MCF 10A (cell line): ENCODE data around the gene FBLN1. TPM values are rescaled to one million over a fixed set of nuclear protein-coding genes. Genes with fewer than 3 reads are reported as not detected.

Experiments used
- BruUV-seq: library from RNA; stranded (reverse); fragments of 400-500 nt; replicated peaks from 2 replicates; lab custom pipeline; 2021; lab: Mats Ljungman, UMichigan
- CTCF ChIA-PET: fragments of 300-600 bp; sonication (Branson Sonifier 250); formaldehyde crosslinking; extraction: SDS; loops from one replicate; lab custom pipeline; 2021; ENCODE audit warnings: antibody characterized with exemption, inconsistent platforms; lab: Yijun Ruan, JAX
- POLR2A ChIA-PET: fragments of 300-600, 350-650 bp; sonication (Branson Sonifier 250); formaldehyde crosslinking; extraction: SDS; loops from one replicate; lab custom pipeline; 2020; ENCODE audit warnings: antibody characterized with exemption, inconsistent platforms; lab: Yijun Ruan, JAX
- DNase-seq: peaks from one replicate; pipeline ENCODE4 v3.0.0-alpha.2; 2018; ENCODE audit not compliant: unreplicated experiment
- H3K27ac Mint-ChIP-seq: one replicate; pipeline ENCODE4 v1.8.0; 2022; ENCODE audit warnings: mild to moderate bottlenecking, low read depth, mixed read lengths; ENCODE audit not compliant: unreplicated experiment
- H3K27me3 Mint-ChIP-seq: one replicate; pipeline ENCODE4 v1.8.0; 2022; ENCODE audit warnings: mixed read lengths; ENCODE audit not compliant: insufficient read depth, unreplicated experiment
- H3K36me3 Mint-ChIP-seq: one replicate; pipeline ENCODE4 v1.8.0; 2022; ENCODE audit warnings: mild to moderate bottlenecking, moderate library complexity, mixed read lengths; ENCODE audit not compliant: insufficient read depth, unreplicated experiment
- H3K4me1 Mint-ChIP-seq: one replicate; pipeline ENCODE4 v1.8.0; 2022; ENCODE audit warnings: mixed read lengths; ENCODE audit not compliant: insufficient read depth, unreplicated experiment
- H3K4me3 Mint-ChIP-seq: one replicate; pipeline ENCODE4 v1.8.0; 2022; ENCODE audit warnings: mild to moderate bottlenecking, moderate library complexity, mixed read lengths; ENCODE audit not compliant: unreplicated experiment
- H3K9me3 Mint-ChIP-seq: one replicate; pipeline ENCODE4 v1.8.0; 2022; ENCODE audit warnings: mixed read lengths; ENCODE audit not compliant: unreplicated experiment
- intact Hi-C: fragments of 100-400 bp; cut with micrococcal nuclease; formaldehyde crosslinking; loops from 2 replicates; pipeline ENCODE4 v1.14.1; 2022
- total RNA-seq: library from RNA; stranded (reverse); gene quantifications from 2 replicates; pipeline ENCODE4 v1.2.3, GENCODE V29; 2022
- TF ChIP-seq, protein P1 (sequence below): fragments of 200-600 bp; IDR thresholded peaks from one replicate; pipeline ENCODE4 v1.8.0; 2022; ENCODE audit warnings: antibody characterized with exemption, mild to moderate bottlenecking; ENCODE audit not compliant: unreplicated experiment

The FBLN1 gene
- total RNA-seq, 1 experiment from 2014 or later: 110 TPM

GRCh38 chr22:45516923-45517675 is 14.4 kb downstream of the FBLN1 start:
- peak; percentile 87 for DNase-seq
- Mint-ChIP-seq H3K36me3 (peaks cover 34% of the 10 kb centered on the region), H3K9me3 (no peaks in the 10 kb centered on the region), H3K4me1 (peaks cover 47% of the 10 kb centered on the region), H3K27me3 (no peaks in the 10 kb centered on the region), H3K4me3 (no peak overlapping the region), H3K27ac (peak overlapping the region; percentile 40)
- TF ChIP-seq, protein P1, sequence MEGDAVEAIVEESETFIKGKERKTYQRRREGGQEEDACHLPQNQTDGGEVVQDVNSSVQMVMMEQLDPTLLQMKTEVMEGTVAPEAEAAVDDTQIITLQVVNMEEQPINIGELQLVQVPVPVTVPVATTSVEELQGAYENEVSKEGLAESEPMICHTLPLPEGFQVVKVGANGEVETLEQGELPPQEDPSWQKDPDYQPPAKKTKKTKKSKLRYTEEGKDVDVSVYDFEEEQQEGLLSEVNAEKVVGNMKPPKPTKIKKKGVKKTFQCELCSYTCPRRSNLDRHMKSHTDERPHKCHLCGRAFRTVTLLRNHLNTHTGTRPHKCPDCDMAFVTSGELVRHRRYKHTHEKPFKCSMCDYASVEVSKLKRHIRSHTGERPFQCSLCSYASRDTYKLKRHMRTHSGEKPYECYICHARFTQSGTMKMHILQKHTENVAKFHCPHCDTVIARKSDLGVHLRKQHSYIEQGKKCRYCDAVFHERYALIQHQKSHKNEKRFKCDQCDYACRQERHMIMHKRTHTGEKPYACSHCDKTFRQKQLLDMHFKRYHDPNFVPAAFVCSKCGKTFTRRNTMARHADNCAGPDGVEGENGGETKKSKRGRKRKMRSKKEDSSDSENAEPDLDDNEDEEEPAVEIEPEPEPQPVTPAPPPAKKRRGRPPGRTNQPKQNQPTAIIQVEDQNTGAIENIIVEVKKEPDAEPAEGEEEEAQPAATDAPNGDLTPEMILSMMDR: no peak
- ChIA-PET CTCF (interaction anchor here (0.6 to 1.3 kb wide), 5 partner anchors 14 to 574 kb away, joined by 3 to 5 read pairs (median 4); partner anchors contain the start of gene FBLN1), POLR2A (interaction anchor here (0.7 to 3.4 kb wide), 7 partner anchors 12 to 345 kb away, joined by 3 to 15 read pairs (median 9); partner anchors contain the start of gene FBLN1)
- BruUV-seq: no TSS peak
- intact Hi-C loops: no loop called here

DNA sequence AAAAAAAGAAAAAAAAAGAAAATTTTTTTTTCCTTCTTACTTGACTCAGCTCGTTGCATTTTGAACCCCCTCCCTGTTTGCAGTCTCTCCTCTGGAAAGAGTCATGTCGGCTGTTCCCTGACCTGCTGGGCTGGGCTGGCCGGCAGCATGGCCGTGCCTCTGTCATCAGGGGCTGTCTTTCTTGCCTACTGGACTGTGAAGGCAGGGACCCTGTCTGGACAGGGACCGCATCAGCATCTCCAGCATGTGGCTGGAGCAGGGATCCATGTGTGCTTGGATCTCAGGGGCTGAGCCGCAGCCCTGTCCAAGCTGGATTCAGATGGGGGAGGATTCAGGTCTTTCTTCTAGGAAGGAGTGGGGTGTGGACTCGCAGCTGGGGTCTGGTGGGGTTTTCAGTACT is 15.5 kb downstream of the FBLN1 start:
- ChIA-PET CTCF (interaction anchor here (0.7 to 1.3 kb wide), 3 partner anchors 13 to 83 kb away, joined by 3 to 5 read pairs (median 4); no protein-coding TSS in a partner anchor), POLR2A (interaction anchor here (1.2 to 3.4 kb wide), 6 partner anchors 13 to 48 kb away, joined by 4 to 15 read pairs (median 12); no protein-coding TSS in a partner anchor)
- no peaks in the 10 kb centered on the region for H3K27me3 Mint-ChIP-seq

GRCh38 chr22:45518580-45518991 is 15.9 kb downstream of the FBLN1 start:
- Mint-ChIP-seq H3K4me3 (peak overlapping the region; percentile 38), H3K36me3 (peaks cover 41% of the 10 kb centered on the region), H3K9me3 (no peaks in the 10 kb centered on the region), H3K27me3 (no peaks in the 10 kb centered on the region), H3K4me1 (peaks cover 45% of the 10 kb centered on the region), H3K27ac (peak overlapping the region; percentile 40)
- POLR2A ChIA-PET: interaction anchor here (0.7 to 3.4 kb wide), 3 partner anchors 16 to 34 kb away, joined by 3 to 15 read pairs (median 4); no protein-coding TSS in a partner anchor
- peak; percentile 75 for DNase-seq
- intact Hi-C loops: no loop called here
- CTCF ChIA-PET: interaction anchor here (0.6 to 1.3 kb wide), 3 partner anchors 15 to 88 kb away, joined by 3 to 4 read pairs (median 3); no protein-coding TSS in a partner anchor
- TF ChIP-seq, protein P1: no peak
- no TSS peak for BruUV-seq

More for the DNA sequence above, 15.5 kb downstream of the FBLN1 start:
- Mint-ChIP-seq H3K27ac (peak overlapping the region; percentile 40), H3K9me3 (no peaks in the 10 kb centered on the region), H3K36me3 (peaks cover 41% of the 10 kb centered on the region), H3K4me1 (peaks cover 45% of the 10 kb centered on the region), H3K4me3 (peak overlapping the region; percentile 38)
- no TSS peak for BruUV-seq
- TF ChIP-seq, protein P1: no peak
- DNase-seq: no peak
- intact Hi-C loops: no loop called here

GRCh38 chr22:45521178-45521577 is 18.5 kb downstream of the FBLN1 start:
- peaks cover 41% of the 10 kb centered on the region for H3K36me3 Mint-ChIP-seq
- ChIA-PET POLR2A (interaction anchor here (0.6 kb wide), 1 partner anchor 28 kb away, joined by 3 read pairs; no protein-coding TSS in a partner anchor), CTCF (no interaction called here)
- DNase-seq: no peak
- no peaks in the 10 kb centered on the region for H3K27me3 Mint-ChIP-seq
- no peaks in the 10 kb centered on the region for H3K9me3 Mint-ChIP-seq
- intact Hi-C loops: no loop called here
- peaks cover 32% of the 10 kb centered on the region for H3K4me1 Mint-ChIP-seq
- no peak overlapping the region for H3K4me3 Mint-ChIP-seq
- H3K27ac Mint-ChIP-seq: no peak overlapping the region
- TF ChIP-seq, protein P1: no peak
- no TSS peak for BruUV-seq
